OCI-LY7 (cell line): ENCODE data around the gene UGT2A2.

Experiments used
- EZH2phosphoT487 ChIP-seq: fragments of 200-600 bp; sonication (generic); IDR thresholded peaks from 2 replicates; pipeline ENCODE4 v1.6.1; 2018; ENCODE audit warnings: low read depth, borderline replicate concordance, mild to moderate bottlenecking, mixed run types, antibody characterized with exemption, low read length, moderate library complexity, mixed read lengths
- TF ChIP-seq, protein P1 (sequence below): fragments of 200-600 bp; sonication (generic); conservative IDR thresholded peaks from 2 replicates; pipeline ENCODE4 v1.5.1; 2014; ENCODE audit warnings: mild to moderate bottlenecking, antibody characterized with exemption, low read length, moderate library complexity, mixed read lengths

DNA sequence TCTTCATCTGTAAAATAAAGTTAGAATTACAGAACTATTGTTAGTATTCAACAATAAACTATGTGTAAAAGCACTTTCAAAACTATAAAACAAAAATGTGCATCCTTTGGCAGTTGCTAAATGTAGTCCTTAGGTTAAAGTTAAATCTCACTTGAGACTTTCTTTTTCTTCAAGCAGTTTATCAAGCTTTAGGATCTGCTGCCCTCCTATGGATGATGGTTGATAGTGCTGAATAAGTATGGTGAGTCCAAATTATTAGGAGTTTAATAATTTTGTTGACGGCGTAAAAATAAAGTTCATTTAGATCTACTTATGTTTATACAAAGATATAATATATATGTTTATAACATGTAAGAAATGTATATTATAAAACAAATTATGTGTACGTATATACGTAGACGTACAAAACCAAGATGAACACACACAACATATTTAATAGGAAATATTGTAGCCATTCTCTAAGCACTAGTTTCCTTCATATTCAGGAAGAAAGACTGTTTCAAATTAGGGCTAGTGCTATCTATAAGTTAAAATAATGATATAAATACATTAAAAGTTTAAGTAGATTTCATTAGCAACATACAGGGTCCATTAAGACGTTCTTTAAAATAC, 22.3 kb downstream of the UGT2A2 start:
- TF ChIP-seq, protein P1, sequence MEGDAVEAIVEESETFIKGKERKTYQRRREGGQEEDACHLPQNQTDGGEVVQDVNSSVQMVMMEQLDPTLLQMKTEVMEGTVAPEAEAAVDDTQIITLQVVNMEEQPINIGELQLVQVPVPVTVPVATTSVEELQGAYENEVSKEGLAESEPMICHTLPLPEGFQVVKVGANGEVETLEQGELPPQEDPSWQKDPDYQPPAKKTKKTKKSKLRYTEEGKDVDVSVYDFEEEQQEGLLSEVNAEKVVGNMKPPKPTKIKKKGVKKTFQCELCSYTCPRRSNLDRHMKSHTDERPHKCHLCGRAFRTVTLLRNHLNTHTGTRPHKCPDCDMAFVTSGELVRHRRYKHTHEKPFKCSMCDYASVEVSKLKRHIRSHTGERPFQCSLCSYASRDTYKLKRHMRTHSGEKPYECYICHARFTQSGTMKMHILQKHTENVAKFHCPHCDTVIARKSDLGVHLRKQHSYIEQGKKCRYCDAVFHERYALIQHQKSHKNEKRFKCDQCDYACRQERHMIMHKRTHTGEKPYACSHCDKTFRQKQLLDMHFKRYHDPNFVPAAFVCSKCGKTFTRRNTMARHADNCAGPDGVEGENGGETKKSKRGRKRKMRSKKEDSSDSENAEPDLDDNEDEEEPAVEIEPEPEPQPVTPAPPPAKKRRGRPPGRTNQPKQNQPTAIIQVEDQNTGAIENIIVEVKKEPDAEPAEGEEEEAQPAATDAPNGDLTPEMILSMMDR, result peak; percentile 67
- TF ChIP-seq EZH2phosphoT487, result no peak
